Measurements from ENCODE around the gene ARHGAP24.

DNA sequence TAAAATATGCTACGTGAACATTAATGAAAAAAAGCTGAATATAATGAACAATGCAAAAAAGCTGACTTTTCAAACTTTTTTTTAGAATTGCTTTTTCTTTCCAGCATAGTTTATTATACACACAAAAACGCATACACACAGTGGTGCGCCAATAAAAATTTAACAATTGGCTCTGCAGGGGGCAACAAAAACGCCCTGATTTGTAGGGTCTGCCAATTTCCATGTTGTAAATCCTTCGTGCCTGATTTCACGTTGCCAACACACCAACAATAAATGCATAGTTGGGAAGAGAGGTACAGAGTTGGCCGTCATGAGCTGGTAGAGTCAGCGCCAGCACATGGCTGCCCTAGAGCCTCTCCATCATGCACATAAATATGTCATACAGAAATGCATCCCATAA is 551.8 kb downstream of the ARHGAP24 start:
- TF ChIP-seq, protein P1, sequence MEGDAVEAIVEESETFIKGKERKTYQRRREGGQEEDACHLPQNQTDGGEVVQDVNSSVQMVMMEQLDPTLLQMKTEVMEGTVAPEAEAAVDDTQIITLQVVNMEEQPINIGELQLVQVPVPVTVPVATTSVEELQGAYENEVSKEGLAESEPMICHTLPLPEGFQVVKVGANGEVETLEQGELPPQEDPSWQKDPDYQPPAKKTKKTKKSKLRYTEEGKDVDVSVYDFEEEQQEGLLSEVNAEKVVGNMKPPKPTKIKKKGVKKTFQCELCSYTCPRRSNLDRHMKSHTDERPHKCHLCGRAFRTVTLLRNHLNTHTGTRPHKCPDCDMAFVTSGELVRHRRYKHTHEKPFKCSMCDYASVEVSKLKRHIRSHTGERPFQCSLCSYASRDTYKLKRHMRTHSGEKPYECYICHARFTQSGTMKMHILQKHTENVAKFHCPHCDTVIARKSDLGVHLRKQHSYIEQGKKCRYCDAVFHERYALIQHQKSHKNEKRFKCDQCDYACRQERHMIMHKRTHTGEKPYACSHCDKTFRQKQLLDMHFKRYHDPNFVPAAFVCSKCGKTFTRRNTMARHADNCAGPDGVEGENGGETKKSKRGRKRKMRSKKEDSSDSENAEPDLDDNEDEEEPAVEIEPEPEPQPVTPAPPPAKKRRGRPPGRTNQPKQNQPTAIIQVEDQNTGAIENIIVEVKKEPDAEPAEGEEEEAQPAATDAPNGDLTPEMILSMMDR (conservative IDR thresholded peaks at IDR 0.05): no peak
- no peak for TF ChIP-seq ZFX (IDR thresholded peaks at IDR 0.05)
